ENCODE results near the gene KDF1. TPM values are rescaled to one million over a fixed set of nuclear protein-coding genes. Genes with fewer than 3 reads are reported as not detected.

Gene KDF1
- total RNA-seq, 3 donors from 2014 or later, result 10.1 to 27.0 (median 20.4) TPM

DNA sequence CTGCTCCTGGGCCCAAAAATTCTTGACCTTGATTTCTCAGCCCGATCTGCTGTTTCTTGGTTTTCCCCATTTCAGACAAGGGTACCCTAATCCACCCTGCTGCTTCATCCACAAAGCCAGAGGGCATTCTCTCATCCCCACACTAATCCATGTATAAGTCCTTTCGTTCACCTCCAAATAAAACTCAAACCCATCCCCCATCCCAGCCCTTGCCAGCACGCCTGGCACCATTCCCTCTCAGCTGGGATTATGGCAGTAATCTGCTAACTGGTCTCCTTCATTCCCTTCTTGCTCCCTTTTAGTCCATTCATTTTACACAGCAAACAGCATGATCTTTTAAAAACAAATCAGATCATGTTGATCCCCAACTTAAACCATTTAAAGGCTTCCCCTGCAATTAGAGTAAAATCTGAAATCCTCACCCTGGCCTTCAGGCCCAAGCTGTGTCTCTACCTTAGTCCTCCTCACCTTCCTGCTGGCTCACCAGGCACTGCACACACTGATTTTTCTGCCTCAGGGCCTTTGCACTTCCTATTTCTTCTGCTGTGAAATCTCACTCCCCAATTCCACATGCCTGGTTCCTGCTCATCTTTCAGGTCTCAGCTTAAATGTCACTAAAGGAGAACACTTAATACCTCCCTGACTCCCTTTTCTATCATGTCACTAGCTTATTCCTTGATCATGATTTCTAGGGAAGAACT lies 21.0 kb upstream of the KDF1 start:
- H3K9me3 ChIP-seq, result no peaks in the 10 kb centered on the region
- no peak for DNase-seq
- intact Hi-C loops (cut with DNase I, micrococcal nuclease), result no loop called here
- ATAC-seq, result no peak
- no peaks in the 10 kb centered on the region for H3K4me1 ChIP-seq (ENCODE audit: low read depth)
- no peak overlapping the region for H3K4me3 ChIP-seq
- no peaks in the 10 kb centered on the region for H3K36me3 ChIP-seq (ENCODE audit: low read depth)
- TF ChIP-seq CTCF (IDR thresholded peaks at IDR 0.05), result no peak

DNA sequence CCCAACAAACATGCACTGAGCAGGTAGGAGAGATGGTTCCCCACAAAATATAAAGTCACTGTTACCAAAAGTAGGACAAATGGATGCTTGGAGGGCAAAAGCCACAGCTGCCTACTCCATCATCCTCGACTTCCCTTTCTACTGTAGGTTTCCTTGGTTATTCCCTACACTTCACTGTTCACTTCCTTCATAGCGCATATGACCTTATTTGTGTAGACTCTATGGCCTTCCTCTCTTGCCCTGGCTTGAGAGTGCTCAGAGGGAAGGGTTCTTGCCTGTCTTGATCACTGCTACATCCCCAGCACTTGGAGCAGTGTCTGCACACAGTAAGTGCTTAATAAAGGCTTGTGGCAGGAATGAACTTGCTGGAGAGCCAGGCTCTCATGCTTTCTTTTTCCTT lies 18.6 kb upstream of the KDF1 start:
- no peaks in the 10 kb centered on the region for H3K36me3 ChIP-seq (ENCODE audit: low read depth)
- TF ChIP-seq CTCF (IDR thresholded peaks at IDR 0.05), result no peak
- no peaks in the 10 kb centered on the region for H3K9me3 ChIP-seq
- H3K4me1 ChIP-seq (ENCODE audit: low read depth), result no peaks in the 10 kb centered on the region
- ATAC-seq (no peak), DNase-seq (no peak)
- H3K4me3 ChIP-seq, result no peak overlapping the region
- intact Hi-C loops (cut with DNase I, micrococcal nuclease), result no loop called here

DNA sequence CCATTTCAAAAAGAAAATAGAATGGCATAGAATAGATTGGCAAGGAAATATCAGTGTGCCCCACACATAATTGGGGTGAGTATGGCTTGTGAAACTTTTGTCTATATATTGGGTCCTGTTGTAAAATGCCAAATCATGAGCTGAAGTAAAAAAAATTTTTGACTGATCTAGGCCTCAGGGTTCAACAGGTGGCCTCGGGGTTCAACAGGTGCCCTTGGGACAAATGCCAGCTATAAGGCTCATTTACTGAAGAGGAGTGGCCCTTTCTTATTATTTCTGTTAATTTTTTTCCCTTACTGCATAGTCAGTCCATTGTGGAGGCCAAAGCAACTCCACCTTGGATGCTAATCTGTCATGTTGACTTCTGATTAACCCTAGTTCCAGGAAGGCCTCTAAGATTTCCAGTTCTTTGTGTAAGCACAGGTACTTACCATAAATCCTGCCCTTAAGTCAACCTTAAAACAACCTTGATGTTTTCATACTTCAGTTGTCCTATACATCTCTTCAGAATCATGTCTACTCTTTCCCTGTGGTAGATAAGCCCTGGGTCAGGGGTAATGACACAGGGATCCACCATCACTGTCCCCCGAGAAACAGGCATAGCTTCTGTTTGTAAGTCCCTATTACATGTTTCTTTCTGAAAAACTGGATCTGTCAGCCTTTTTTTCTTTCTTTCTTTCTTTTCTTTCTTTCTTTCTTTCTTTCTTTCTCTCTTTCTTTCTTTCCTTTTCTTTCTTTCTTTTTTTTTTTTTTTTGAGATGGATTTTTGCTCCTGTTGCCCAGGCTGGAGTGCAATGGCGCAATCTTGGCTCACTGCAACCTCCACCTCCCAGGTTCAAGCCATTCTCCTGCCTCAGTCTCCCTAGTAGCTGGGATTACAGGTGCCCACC lies 16.6 kb upstream of the KDF1 start:
- ATAC-seq (peak; percentile 43), DNase-seq (no peak)
- no peak for TF ChIP-seq CTCF (IDR thresholded peaks at IDR 0.05)
- intact Hi-C loops (cut with DNase I, micrococcal nuclease), result no loop called here
- no peak overlapping the region for H3K4me3 ChIP-seq
- no peaks in the 10 kb centered on the region for H3K9me3 ChIP-seq
- H3K36me3 ChIP-seq (ENCODE audit: low read depth), result no peaks in the 10 kb centered on the region
- H3K4me1 ChIP-seq (ENCODE audit: low read depth), result no peaks in the 10 kb centered on the region

GRCh38 chr1:26972821-26973220 lies 12.6 kb upstream of the KDF1 start:
- no peak for DNase-seq
- Histone ChIP-seq H3K9me3 (no peaks in the 10 kb centered on the region), H3K4me3 (no peak overlapping the region), H3K36me3 (ENCODE audit: low read depth) (no peaks in the 10 kb centered on the region), H3K4me1 (ENCODE audit: low read depth) (no peaks in the 10 kb centered on the region)
- ATAC-seq, result no peak
- no peak for TF ChIP-seq CTCF (IDR thresholded peaks at IDR 0.05)
- intact Hi-C loops (cut with DNase I, micrococcal nuclease), result no loop called here

GRCh38 chr1:26972390-26972789 lies 12.1 kb upstream of the KDF1 start:
- no peak for ATAC-seq
- DNase-seq, result no peak
- Histone ChIP-seq H3K4me1 (ENCODE audit: low read depth) (no peaks in the 10 kb centered on the region), H3K9me3 (no peaks in the 10 kb centered on the region), H3K36me3 (ENCODE audit: low read depth) (no peaks in the 10 kb centered on the region), H3K4me3 (no peak overlapping the region)
- intact Hi-C loops (cut with DNase I, micrococcal nuclease), result no loop called here
- TF ChIP-seq CTCF (IDR thresholded peaks at IDR 0.05), result no peak

All from mucosa of descending colon (tissue), 3 donors.